C4-2B (cell line): ENCODE measurements around the gene FAM110A.
A peak's percentile ranks its signal among the peaks of the same experiment; 100 is the strongest.

Experiments
- H3K27ac ChIP-seq: fragments of 450-650 bp; 2 replicates; pipeline ENCODE4 v1.5.1; 2017
- ZFX ChIP-seq: fragments of 450-650 bp; IDR thresholded peaks from 2 replicates; pipeline ENCODE4 v1.6.1; 2017
- TF ChIP-seq, protein P1 (sequence below): fragments of 450-650 bp; conservative IDR thresholded peaks from 2 replicates; pipeline ENCODE4 v1.5.1; 2017; ENCODE audit warnings: mild to moderate bottlenecking

The FAM110A gene

DNA sequence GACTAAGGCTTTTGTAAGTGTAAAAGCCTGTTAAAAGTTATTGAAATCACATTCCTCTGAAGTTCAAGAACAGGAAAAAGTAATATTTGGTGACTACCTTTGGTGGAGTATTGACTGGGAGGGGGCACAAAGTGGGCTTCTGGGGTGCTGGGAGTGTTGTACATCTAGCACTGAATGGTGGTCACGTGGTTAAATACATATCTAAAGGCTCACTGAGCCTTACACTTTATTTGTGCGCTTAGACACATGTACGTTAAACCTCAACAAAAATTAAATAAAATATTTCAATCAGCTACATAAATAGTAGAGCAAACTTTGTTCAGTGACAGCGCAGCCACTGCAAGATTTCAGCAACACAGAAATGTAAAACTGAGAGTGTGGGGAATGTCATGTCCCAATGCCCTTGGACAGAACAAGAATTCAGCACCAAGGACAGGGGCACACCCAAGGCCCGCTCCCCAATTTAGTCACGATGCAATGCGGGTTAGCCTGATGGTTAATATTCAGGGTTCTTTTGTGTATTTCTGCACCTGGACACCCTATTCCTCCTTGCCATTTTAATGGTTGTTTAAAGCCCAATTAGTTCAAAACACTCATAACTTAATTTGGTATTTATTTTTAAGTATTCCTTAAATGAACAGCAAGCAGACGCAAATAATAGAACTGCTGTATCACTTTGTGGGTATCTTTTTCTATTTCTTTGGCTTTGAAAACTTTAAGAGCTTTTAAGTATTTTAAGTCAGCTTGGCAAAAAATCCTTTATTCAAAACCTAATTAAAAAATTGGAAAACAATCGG is 45.2 kb downstream of the FAM110A start:
- TF ChIP-seq, protein P1, sequence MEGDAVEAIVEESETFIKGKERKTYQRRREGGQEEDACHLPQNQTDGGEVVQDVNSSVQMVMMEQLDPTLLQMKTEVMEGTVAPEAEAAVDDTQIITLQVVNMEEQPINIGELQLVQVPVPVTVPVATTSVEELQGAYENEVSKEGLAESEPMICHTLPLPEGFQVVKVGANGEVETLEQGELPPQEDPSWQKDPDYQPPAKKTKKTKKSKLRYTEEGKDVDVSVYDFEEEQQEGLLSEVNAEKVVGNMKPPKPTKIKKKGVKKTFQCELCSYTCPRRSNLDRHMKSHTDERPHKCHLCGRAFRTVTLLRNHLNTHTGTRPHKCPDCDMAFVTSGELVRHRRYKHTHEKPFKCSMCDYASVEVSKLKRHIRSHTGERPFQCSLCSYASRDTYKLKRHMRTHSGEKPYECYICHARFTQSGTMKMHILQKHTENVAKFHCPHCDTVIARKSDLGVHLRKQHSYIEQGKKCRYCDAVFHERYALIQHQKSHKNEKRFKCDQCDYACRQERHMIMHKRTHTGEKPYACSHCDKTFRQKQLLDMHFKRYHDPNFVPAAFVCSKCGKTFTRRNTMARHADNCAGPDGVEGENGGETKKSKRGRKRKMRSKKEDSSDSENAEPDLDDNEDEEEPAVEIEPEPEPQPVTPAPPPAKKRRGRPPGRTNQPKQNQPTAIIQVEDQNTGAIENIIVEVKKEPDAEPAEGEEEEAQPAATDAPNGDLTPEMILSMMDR, result no peak
- TF ChIP-seq ZFX, result no peak
- H3K27ac ChIP-seq, result no peak overlapping the region

- H3K27ac ChIP-seq, result no peak overlapping the region
- TF ChIP-seq, protein P1, result no peak
- TF ChIP-seq ZFX, result no peak
Observed at GRCh38 chr20:879626-880025, 46.1 kb downstream of the FAM110A start.

GRCh38 chr20:881051-881782 is 47.7 kb downstream of the FAM110A start:
- TF ChIP-seq ZFX, result no peak
- TF ChIP-seq, protein P1, result no peak
- H3K27ac ChIP-seq, result no peak overlapping the region

DNA sequence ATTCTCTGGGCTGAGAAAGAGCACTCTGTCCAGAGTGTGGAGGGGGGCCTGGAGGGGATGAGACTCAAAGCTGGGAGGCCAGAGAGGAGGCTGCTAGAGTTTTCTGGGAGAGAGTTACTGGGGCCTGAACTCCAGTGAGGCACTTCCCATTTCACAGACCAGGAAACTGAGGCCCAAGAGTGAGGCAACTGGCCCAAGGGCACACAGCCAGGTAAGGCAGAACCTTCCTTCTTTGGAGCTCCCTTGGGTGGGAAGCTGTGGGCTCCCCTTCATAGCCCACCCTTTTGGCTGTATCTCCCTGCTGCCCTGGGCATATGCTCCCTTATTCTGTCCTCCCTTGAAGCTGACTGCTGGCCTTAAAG is 48.2 kb downstream of the FAM110A start:
- no peak overlapping the region for H3K27ac ChIP-seq

GRCh38 chr20:884983-885952 is 51.8 kb downstream of the FAM110A start:
- TF ChIP-seq, protein P1, result peak; percentile 38
- TF ChIP-seq ZFX, result no peak

More for the DNA sequence above, 48.2 kb downstream of the FAM110A start:
- TF ChIP-seq ZFX, result no peak
- TF ChIP-seq, protein P1, result no peak

GRCh38 chr20:887137-887536 is 53.6 kb downstream of the FAM110A start:
- TF ChIP-seq, protein P1, result no peak
- TF ChIP-seq ZFX, result no peak
- H3K27ac ChIP-seq, result no peak overlapping the region

More at GRCh38 chr20:884983-885952, 51.8 kb downstream of the FAM110A start:
- H3K27ac ChIP-seq, result no peak overlapping the region
